ENCODE data around the gene ETV3L. TPM values are rescaled to one million over a fixed set of nuclear protein-coding genes. Genes with fewer than 3 reads are reported as not detected.

ETV3L gene
- total and polyA plus RNA-seq, 2 of the 8 experiments (the other 6 are each of a cell fraction or from before 2014, with no cell fraction given) = 0.17 to 0.26 TPM

DNA sequence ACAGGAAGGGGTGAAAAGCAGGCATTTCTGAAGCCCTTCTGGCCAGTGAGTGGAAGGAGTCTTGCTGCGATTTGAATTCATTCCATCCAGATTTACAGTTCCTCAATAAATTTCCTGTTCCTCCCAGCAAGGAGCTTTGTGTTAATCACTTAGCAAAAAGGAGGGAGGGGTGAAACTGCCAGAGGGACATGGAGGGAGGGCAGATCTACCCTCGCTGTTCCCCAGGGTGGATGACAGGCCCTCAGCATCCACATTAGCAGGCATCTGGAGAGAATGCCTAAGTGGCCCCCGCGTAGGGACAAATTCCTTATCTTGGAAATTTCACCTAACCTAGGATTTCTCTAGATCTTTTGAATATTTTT lies 37.4 kb upstream of the ETV3L start (continued):
- TF ChIP-seq KDM1A (IDR thresholded peaks at IDR 0.05; ENCODE audit: borderline replicate concordance, low read length) (no peak), TAF7 (optimal IDR thresholded peaks at IDR 0.05; ENCODE audit: borderline replicate concordance, low read depth, low read length) (no peak), GTF2F1 (IDR thresholded peaks at IDR 0.05; ENCODE audit: borderline replicate concordance, low read depth, low read length) (no peak), POU5F1 (IDR thresholded peaks at IDR 0.05; ENCODE audit: low read depth, low read length) (no peak)
